ENCODE results near the gene AQP3.
A peak's percentile ranks its signal among the peaks of the same experiment; 100 is the strongest.

Gene AQP3

DNA sequence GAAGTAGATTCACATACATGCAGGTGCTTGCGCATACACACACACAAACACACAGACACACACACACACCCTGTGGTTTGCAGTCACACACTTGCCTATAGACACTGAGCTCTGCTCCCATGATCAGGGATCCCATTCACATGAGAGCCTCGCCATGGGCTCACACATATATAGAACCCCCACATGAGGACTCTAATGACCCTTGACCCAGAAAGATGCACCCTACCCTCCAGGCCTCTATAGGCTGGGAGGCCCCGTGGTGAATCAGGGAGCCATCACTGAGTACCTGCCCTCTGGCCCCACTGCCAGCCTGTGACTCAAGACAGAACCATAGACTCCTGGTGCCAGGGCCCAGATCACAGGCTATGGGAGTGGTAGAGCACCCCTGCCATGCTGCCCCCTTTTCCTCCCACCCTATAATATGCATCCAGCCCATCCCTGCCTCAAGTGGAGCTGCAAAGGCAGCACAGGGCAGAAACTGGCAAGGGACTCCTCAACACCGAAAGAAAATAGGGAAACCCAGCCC lies 3.3 kb upstream of the AQP3 start:
- no peak for DNase-seq (ENCODE audit: low spot score)
- Histone ChIP-seq H4K91ac (ENCODE audit: low read depth, low read length, poor library complexity) (no peak overlapping the region), H3K4me2 (ENCODE audit: insufficient read depth, low read length, poor library complexity, severe bottlenecking) (no peak overlapping the region), H2BK12ac (ENCODE audit: low read length) (no peak overlapping the region), H3K4me1 (ENCODE audit: control insufficient read depth in 2 of 2, insufficient read depth in 1 of 2, low read depth in 1 of 2, low read length in 2 of 2) (peaks cover 10 to 25% of the 10 kb centered on the region in 2 donors), H4K8ac (ENCODE audit: low read depth, low read length) (no peak overlapping the region), H3K4me3 (ENCODE audit: low read length in 2 of 2) (no peak overlapping the region), H3K27me3 (ENCODE audit: control insufficient read depth in 3 of 3, insufficient read depth in 3 of 3, low read depth in 1 of 3, low read length in 3 of 3) (peaks cover 0 to 24% (median 21%) of the 10 kb centered on the region in 3 experiments), H2BK5ac (ENCODE audit: low read length) (no peak overlapping the region), H3K4ac (ENCODE audit: low read length) (no peak overlapping the region), H3K9ac (ENCODE audit: low read depth, low read length, poor library complexity) (no peak overlapping the region), H3K36me3 (replicated peaks in 1 of 2; ENCODE audit: control insufficient read depth in 2 of 2, insufficient read depth in 2 of 2, low read length in 2 of 2) (no peaks in the 10 kb centered on the region), H3K23ac (ENCODE audit: low read depth, low read length, poor library complexity) (no peak overlapping the region), H2BK120ac (ENCODE audit: low read depth, low read length) (no peak overlapping the region), H2AFZ (ENCODE audit: low read length) (no peak overlapping the region), H3K18ac (ENCODE audit: low read length) (no peak overlapping the region), H2AK5ac (ENCODE audit: low read depth, low read length) (no peak overlapping the region), H3K9me3 (replicated peaks in 1 of 2; ENCODE audit: control insufficient read depth in 2 of 2, insufficient read depth in 1 of 2, low read depth in 1 of 2, low read length in 2 of 2) (peaks cover 0 to 2% of the 10 kb centered on the region in 2 donors), H3K79me1 (ENCODE audit: low read depth, low read length) (no peaks in the 10 kb centered on the region), H2BK15ac (ENCODE audit: low read length) (peak overlapping the region; percentile 5), H3K27ac (replicated peaks; ENCODE audit: low read length) (no peak overlapping the region), H3K14ac (ENCODE audit: low read length) (no peak overlapping the region)
- WGBS, 2 donors (ENCODE audit: extremely low coverage in 2 of 2, insufficient read length in 2 of 2, insufficient replicate concordance in 1 of 2) = no CpG with 5 or more reads among the region's 4 CpGs

DNA sequence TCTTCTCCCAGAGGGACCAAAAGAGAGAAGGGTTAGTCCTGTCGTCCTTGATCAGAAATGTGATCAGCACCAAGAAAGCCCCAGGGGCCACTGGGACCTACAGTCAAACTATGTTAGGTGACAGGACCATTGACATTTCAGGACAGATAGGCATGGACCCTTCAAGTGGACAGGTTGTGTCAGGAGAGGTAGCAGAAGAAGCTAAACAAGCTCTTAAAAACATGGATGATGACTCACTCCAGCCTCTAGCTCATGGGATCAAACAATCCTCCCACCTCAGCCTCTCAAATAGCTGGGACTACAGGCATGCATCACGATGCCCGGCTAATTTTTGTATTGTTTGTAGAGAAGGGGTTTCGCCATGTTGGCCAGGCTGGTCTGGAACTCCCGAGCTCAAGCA lies 2.3 kb upstream of the AQP3 start:
- no peaks in the 10 kb centered on the region for H3K36me3 ChIP-seq (replicated peaks in 1 of 2; ENCODE audit: control insufficient read depth in 2 of 2, insufficient read depth in 2 of 2, low read length in 2 of 2)
- no peak overlapping the region for H4K8ac ChIP-seq (ENCODE audit: low read depth, low read length)
- H3K18ac ChIP-seq (ENCODE audit: low read length) = no peak overlapping the region
- peaks cover 10 to 27% of the 10 kb centered on the region in 2 donors for H3K4me1 ChIP-seq (ENCODE audit: control insufficient read depth in 2 of 2, insufficient read depth in 1 of 2, low read depth in 1 of 2, low read length in 2 of 2)
- no peak for DNase-seq (ENCODE audit: low spot score)
- H2BK12ac ChIP-seq (ENCODE audit: low read length) = no peak overlapping the region
- peaks cover 0 to 2% of the 10 kb centered on the region in 2 donors for H3K9me3 ChIP-seq (replicated peaks in 1 of 2; ENCODE audit: control insufficient read depth in 2 of 2, insufficient read depth in 1 of 2, low read depth in 1 of 2, low read length in 2 of 2)
- H3K4me3 ChIP-seq (ENCODE audit: low read length in 2 of 2) = no peak overlapping the region
- H3K4me2 ChIP-seq (ENCODE audit: insufficient read depth, low read length, poor library complexity, severe bottlenecking) = no peak overlapping the region
- no peak overlapping the region for H4K91ac ChIP-seq (ENCODE audit: low read depth, low read length, poor library complexity)
- H3K79me1 ChIP-seq (ENCODE audit: low read depth, low read length) = no peaks in the 10 kb centered on the region
- H3K27me3 ChIP-seq (ENCODE audit: control insufficient read depth in 3 of 3, insufficient read depth in 3 of 3, low read depth in 1 of 3, low read length in 3 of 3) = peaks cover 0 to 33% (median 21%) of the 10 kb centered on the region in 3 experiments
- H3K23ac ChIP-seq (ENCODE audit: low read depth, low read length, poor library complexity) = no peak overlapping the region
- no peak overlapping the region for H3K27ac ChIP-seq (replicated peaks; ENCODE audit: low read length)
- H3K14ac ChIP-seq (ENCODE audit: low read length) = no peak overlapping the region
- H2BK120ac ChIP-seq (ENCODE audit: low read depth, low read length) = no peak overlapping the region
- no peak overlapping the region for H2BK5ac ChIP-seq (ENCODE audit: low read length)
- no peak overlapping the region for H2AFZ ChIP-seq (ENCODE audit: low read length)
- H3K4ac ChIP-seq (ENCODE audit: low read length) = no peak overlapping the region
- no CpG with 5 or more reads among the region's 5 CpGs for WGBS, 2 donors (ENCODE audit: extremely low coverage in 2 of 2, insufficient read length in 2 of 2, insufficient replicate concordance in 1 of 2)
- H3K9ac ChIP-seq (ENCODE audit: low read depth, low read length, poor library complexity) = no peak overlapping the region
- H2AK5ac ChIP-seq (ENCODE audit: low read depth, low read length) = no peak overlapping the region
- no peak overlapping the region for H2BK15ac ChIP-seq (ENCODE audit: low read length)

DNA sequence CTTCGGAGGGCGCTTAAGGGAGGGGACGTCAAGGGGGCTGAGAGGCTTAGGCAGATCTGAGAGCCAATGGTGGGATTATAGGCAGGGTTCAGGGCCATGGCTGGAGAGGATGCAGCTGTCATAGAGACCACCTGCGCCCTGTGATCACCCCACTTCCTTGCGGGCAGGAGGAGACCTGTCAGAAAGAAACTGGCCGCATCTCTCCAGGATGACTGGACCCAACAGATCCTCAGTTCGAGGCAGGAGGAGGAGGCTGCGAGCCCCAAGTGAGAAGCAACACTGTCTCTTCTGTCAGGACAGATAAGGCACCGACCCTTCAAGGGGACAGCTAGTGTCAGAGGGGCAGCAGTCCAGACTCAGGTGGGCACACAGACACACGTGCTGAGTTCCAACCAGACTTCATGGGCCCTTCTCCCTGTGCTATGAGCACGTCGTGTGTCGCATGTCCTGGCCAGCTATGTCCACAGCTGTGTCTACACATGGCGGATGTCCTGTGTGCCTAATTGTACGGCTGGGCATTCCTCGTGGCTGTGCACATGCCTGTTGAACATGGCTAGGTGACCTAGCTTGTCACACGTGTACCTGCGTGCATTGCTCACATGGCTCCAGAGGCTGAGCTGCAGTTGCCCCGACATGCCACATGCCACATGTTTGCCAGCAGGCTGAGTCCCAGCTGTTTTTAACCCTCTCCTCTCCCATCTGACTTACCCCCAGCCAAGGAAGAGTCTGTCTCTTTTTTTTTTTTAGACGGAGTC lies 583 bp upstream of the AQP3 start:
- H2AFZ ChIP-seq (ENCODE audit: low read length) = peak overlapping the region; percentile 91
- peaks cover 0 to 2% of the 10 kb centered on the region in 2 donors for H3K9me3 ChIP-seq (replicated peaks in 1 of 2; ENCODE audit: control insufficient read depth in 2 of 2, insufficient read depth in 1 of 2, low read depth in 1 of 2, low read length in 2 of 2)
- no peak for DNase-seq (ENCODE audit: low spot score)
- no peak overlapping the region for H2BK5ac ChIP-seq (ENCODE audit: low read length)
- H3K4ac ChIP-seq (ENCODE audit: low read length) = no peak overlapping the region
- no peaks in the 10 kb centered on the region for H3K36me3 ChIP-seq (replicated peaks in 1 of 2; ENCODE audit: control insufficient read depth in 2 of 2, insufficient read depth in 2 of 2, low read length in 2 of 2)
- H3K4me2 ChIP-seq (ENCODE audit: insufficient read depth, low read length, poor library complexity, severe bottlenecking) = peak overlapping the region; percentile 74
- peak overlapping the region; percentile 0 for H3K9ac ChIP-seq (ENCODE audit: low read depth, low read length, poor library complexity)
- H2BK120ac ChIP-seq (ENCODE audit: low read depth, low read length) = no peak overlapping the region
- H2BK12ac ChIP-seq (ENCODE audit: low read length) = no peak overlapping the region
- peak overlapping the region; percentile 34 to 68 for H3K4me3 ChIP-seq (ENCODE audit: low read length in 2 of 2)
- peaks cover 0 to 39% (median 21%) of the 10 kb centered on the region in 3 experiments for H3K27me3 ChIP-seq (ENCODE audit: control insufficient read depth in 3 of 3, insufficient read depth in 3 of 3, low read depth in 1 of 3, low read length in 3 of 3)
- H2AK5ac ChIP-seq (ENCODE audit: low read depth, low read length) = peak overlapping the region; percentile 20
- peak overlapping the region; percentile 69 for H3K18ac ChIP-seq (ENCODE audit: low read length)
- no peak overlapping the region for H2BK15ac ChIP-seq (ENCODE audit: low read length)
- H3K27ac ChIP-seq (replicated peaks; ENCODE audit: low read length) = no peak overlapping the region
- H3K4me1 ChIP-seq (ENCODE audit: control insufficient read depth in 2 of 2, insufficient read depth in 1 of 2, low read depth in 1 of 2, low read length in 2 of 2) = peaks cover 10 to 28% of the 10 kb centered on the region in 2 donors
- H4K8ac ChIP-seq (ENCODE audit: low read depth, low read length) = no peak overlapping the region
- no CpG with 5 or more reads among the region's 20 CpGs for WGBS, 2 donors (ENCODE audit: extremely low coverage in 2 of 2, insufficient read length in 2 of 2, insufficient replicate concordance in 1 of 2)
- no peak overlapping the region for H4K91ac ChIP-seq (ENCODE audit: low read depth, low read length, poor library complexity)
- peak overlapping the region; percentile 10 for H3K14ac ChIP-seq (ENCODE audit: low read length)
- no peaks in the 10 kb centered on the region for H3K79me1 ChIP-seq (ENCODE audit: low read depth, low read length)
- H3K23ac ChIP-seq (ENCODE audit: low read depth, low read length, poor library complexity) = peak overlapping the region; percentile 26

DNA sequence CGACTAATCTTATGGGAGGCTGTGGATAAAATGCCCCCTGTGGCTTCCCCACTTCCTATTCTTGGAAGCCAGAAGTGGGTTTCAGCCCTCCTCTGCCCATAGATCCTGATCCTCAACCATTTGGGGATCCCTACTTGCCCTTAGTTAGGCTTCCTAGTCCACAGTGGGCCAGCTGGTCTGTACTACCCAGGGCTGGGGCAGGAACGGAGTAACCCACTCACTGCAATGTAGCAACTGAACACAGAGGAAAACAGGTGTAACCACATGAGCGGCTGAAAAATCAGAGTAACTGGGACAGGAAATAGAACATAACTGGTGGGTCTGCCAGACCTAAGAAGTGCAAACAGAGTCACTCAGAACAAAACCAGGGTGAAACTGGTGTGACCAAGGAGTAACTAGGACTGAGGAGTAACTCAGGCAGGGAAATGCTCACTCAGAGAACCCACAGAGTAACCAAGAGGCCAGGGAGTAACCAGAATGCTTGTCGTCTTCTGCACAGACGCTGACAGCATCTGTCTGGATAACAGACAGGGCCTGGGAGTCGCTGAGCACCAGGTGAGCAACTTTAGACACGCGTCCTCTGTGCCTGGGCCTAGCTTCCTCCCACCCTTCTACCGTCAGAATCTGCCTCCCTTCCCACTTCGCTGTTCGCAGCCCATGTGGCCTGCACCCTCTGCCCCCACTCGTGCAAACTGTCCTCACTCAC lies 1.0 kb downstream of the AQP3 start:
- Histone ChIP-seq H3K27me3 (ENCODE audit: control insufficient read depth in 3 of 3, insufficient read depth in 3 of 3, low read depth in 1 of 3, low read length in 3 of 3) (peaks cover 0 to 43% (median 21%) of the 10 kb centered on the region in 3 experiments), H3K4me2 (ENCODE audit: insufficient read depth, low read length, poor library complexity, severe bottlenecking) (no peak overlapping the region), H4K91ac (ENCODE audit: low read depth, low read length, poor library complexity) (no peak overlapping the region), H3K79me1 (ENCODE audit: low read depth, low read length) (no peaks in the 10 kb centered on the region), H2BK120ac (ENCODE audit: low read depth, low read length) (no peak overlapping the region), H3K14ac (ENCODE audit: low read length) (no peak overlapping the region), H3K9ac (ENCODE audit: low read depth, low read length, poor library complexity) (no peak overlapping the region), H3K9me3 (replicated peaks in 1 of 2; ENCODE audit: control insufficient read depth in 2 of 2, insufficient read depth in 1 of 2, low read depth in 1 of 2, low read length in 2 of 2) (peaks cover 0 to 2% of the 10 kb centered on the region in 2 donors), H2BK12ac (ENCODE audit: low read length) (no peak overlapping the region), H3K18ac (ENCODE audit: low read length) (peak overlapping the region; percentile 9), H3K27ac (replicated peaks; ENCODE audit: low read length) (no peak overlapping the region), H3K4ac (ENCODE audit: low read length) (no peak overlapping the region), H2AK5ac (ENCODE audit: low read depth, low read length) (no peak overlapping the region), H3K4me1 (ENCODE audit: control insufficient read depth in 2 of 2, insufficient read depth in 1 of 2, low read depth in 1 of 2, low read length in 2 of 2) (peaks cover 10 to 23% of the 10 kb centered on the region in 2 donors), H2BK15ac (ENCODE audit: low read length) (no peak overlapping the region), H2AFZ (ENCODE audit: low read length) (peak overlapping the region; percentile 91), H2BK5ac (ENCODE audit: low read length) (no peak overlapping the region), H4K8ac (ENCODE audit: low read depth, low read length) (peak overlapping the region; percentile 94), H3K23ac (ENCODE audit: low read depth, low read length, poor library complexity) (no peak overlapping the region), H3K36me3 (replicated peaks in 1 of 2; ENCODE audit: control insufficient read depth in 2 of 2, insufficient read depth in 2 of 2, low read length in 2 of 2) (no peaks in the 10 kb centered on the region), H3K4me3 (ENCODE audit: low read length in 2 of 2) (no peak overlapping the region)
- no peak for DNase-seq (ENCODE audit: low spot score)
- WGBS, 2 donors (ENCODE audit: extremely low coverage in 2 of 2, insufficient read length in 2 of 2, insufficient replicate concordance in 1 of 2) = no CpG with 5 or more reads among the region's 12 CpGs

Data from neuronal stem cell (in vitro differentiated cells).